Inflammatory macrophage treated with lipopolysaccharide for 1 hour (primary cell): ENCODE data around the gene TLL2.

Experiments
- DNase-seq, 2 donors: peaks; one replicate each; pipeline ENCODE4 v3.0.0-alpha.2; 2020 to 2022

Gene TLL2

GRCh38 chr10:96389785-96390184, 123.9 kb downstream of the TLL2 start:
- no peak for DNase-seq

DNA sequence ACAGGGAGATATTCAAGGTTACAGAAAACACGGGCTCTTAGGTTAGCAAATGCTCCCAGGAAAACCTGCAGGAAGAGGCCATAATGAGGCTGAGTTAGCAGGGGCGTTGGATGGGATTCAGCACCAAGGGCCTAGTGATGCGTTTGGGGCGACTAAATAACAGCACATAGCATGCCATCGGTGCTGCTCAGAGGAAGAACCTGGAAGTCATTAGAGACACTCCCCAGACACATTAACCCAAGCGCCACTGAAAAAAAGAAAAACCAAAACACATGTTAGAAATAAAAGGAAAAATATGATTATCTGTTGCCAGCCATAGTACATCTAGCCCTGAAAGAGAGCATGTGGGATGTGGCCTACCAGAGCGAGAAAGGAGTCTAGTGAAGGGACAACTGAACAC, 126.1 kb downstream of the TLL2 start:
- no peak for DNase-seq

DNA sequence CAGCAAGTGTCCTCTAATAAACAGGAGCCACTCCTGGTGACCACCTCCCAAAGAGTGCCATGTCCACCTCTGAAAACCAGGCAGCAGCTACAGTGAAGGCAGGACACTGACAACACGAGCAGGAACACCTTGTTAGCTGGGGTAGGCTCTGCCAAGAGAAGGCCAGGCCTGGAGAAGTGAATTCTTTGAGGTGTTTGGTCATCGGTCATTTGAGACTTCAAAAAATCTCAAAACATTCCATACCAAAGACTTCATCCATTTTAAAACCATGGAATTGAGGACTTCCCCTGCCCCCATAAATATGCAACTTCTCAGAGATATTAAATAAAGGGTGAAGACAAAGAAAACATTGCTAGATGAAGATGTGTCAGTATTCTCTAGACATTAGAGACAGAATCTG, 126.6 kb downstream of the TLL2 start:
- DNase-seq = no peak

DNA sequence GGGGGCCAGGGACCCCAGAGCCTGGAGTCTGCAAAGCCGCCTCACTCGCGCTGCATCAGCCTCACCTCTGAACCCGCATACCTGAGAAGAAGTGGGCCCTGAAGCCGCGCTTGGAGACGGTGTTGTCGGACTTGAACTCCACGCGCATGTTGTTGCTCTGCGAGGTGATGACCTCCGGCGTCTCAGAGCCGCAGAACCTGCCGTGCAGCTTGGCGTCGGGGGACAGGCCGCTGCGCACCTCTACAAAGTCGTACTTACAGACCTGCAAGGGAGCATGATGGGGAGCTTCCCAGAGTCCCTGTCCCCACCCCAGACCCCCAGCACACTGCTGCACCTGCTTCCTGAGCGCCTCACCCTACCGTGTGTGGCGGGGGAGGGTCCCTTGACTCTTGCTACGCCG, 129.2 kb downstream of the TLL2 start:
- DNase-seq = no peak

DNA sequence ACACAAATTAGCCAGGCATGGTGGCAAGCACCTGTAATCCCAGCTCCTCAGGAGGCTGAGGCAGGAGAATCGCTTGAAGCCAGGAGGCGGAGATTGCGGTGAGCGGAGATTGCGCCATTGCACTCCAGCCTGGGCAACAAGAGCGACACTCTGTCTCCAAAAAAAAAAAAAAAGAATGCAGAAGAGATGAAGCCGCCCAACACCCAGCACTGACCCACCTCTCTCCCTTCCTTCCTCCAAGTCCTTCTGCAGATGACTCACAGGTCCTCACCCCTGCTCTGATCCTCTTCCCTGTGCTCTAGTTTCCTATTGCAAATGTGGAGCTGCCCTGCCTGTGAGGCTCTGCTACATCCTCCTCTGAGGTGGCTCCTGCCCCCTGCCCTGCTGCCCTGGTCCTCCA, 132.9 kb downstream of the TLL2 start:
- peak; percentile 68 to 82 for DNase-seq

- DNase-seq = no peak
These were observed 134.0 kb downstream of the TLL2 start for GRCh38 chr10:96379758-96380157.

- DNase-seq = no peak
These were observed 135.0 kb downstream of the TLL2 start for GRCh38 chr10:96378741-96379140.

GRCh38 chr10:96377816-96378294, 135.9 kb downstream of the TLL2 start:
- no peak for DNase-seq

GRCh38 chr10:96376483-96376882, 137.2 kb downstream of the TLL2 start:
- no peak for DNase-seq

DNA sequence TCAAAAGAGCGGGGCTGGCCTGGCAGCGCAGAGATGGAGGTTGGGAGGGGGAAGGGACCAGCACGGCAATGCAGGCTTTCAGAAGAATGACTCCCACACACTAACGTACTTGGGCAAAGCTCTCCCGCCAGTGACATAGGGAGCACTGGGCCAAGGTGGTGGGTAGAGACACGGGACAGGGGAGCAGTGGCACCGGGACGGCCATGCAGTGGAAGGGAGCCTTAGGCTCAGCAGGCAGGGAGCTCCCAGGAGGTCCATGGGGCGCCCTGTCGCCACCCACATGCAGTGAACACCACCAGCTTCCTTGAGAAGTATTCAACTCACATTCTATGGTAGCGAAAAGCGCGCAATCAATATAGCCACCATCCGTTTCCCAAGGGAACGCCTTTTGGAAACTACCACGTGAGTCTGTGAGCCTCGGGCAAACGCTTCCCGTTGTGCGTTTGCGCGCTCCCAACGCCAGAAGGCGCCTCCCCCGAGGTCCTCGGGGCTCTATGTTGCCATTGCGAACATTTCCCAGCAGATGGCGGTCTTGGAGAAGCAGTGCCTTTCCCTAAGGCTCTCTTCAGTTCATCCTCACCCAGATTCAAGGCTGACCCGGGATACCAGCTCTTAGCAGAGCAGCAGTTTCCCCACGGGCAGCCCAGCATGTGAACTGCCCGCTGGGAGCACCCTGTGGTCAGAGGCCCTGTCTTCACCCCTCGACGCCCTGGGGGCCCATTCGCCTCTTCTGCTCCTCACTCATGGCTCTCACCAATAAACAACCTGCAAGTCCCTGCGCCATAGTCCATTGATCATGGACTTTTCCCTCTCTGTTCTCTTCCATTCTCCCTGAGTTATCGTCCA, 138.5 kb downstream of the TLL2 start:
- DNase-seq = peak; percentile 76 to 98

DNA sequence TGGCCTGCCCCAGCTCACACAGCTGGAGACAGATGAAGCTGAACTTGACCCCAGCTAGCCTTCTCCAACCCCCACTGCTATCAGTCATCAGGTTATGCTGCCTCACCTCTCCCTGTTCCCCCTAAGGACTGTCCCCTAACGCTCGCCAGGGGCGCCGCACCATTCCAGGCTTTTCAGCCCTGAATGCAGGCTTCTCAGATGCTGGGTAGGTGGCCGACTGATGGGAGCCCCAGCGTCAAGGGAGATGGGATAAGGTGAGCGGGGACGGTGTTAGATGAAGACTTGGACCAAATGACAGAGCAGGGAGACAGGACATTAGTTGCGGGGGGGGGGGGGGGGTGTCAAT, 139.1 kb downstream of the TLL2 start:
- DNase-seq = no peak

- no peak for DNase-seq
These were observed 139.7 kb downstream of the TLL2 start for GRCh38 chr10:96374004-96374403.

GRCh38 chr10:96371356-96371755, 142.4 kb downstream of the TLL2 start:
- no peak for DNase-seq

DNA sequence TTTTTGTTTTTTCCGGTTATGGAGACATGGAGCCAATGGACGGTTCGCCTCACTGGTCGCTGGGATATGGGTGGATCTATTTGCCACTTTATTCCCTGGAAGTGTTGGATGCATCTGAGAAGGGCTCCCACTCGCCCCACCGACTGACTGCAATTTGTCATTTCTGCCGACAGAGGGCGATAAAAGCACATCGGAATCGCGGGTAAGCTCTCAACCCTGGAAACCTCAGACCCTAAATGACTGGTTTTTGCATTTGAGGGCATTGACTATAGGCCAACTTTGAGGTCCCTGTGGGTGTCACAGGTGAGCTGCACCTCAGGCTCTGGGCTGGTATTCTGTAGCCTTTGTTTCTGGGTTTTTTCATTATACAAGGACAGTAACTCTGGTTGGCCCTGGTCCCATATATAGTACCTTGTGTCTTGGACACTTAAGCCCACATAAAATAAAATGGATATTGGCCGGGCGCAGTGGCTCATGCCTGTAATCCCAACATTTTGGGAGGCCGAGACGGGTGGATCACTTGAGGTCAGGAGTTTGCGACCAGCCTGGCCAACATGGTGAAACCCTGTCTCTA, 143.1 kb downstream of the TLL2 start:
- DNase-seq = peak; percentile 17 to 82

- no peak for DNase-seq
These were observed 143.7 kb downstream of the TLL2 start for GRCh38 chr10:96369890-96370583.

- DNase-seq = no peak
These were observed 144.8 kb downstream of the TLL2 start for GRCh38 chr10:96368971-96369370.

- DNase-seq = no peak
These were observed 146.3 kb downstream of the TLL2 start for GRCh38 chr10:96367470-96367869.

DNA sequence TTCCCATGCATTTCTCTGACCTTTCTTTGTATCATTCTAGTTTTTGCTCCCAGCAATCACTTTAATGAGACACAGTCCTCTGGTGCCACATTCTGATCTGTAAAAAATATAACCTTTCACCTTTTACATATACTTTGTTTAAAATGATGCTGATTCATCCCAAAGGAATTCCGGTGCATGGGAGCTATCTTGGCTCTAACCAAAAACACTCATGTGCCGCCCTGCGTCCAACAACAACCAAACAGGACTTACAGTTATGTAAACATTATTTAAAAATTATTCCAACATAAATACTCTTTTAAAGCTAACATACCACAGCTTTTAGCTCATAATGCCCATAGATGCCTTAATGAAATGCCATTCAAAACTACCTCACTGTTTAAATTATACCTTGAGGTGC, 147.2 kb downstream of the TLL2 start:
- DNase-seq = no peak

GRCh38 chr10:96365571-96365970, 148.2 kb downstream of the TLL2 start:
- DNase-seq = no peak

DNA sequence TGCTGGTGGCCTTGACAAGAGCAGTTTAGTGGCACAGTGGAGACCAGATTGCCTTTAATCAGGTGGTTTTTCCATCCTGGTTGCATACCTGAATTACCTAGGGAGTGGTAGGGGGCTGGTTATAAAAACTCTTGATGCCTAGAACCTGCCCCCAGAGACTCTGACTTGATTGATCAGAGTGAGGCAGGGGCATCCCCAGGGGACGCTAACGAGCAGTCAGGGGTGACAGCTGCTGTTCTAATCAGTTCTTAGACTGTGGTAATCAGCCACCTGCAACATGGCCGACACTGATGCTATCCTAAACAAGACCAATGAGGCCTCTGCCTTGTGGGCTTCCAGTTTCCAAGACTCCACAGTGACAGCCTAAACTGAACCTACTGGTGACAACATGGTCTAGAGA, 153.0 kb downstream of the TLL2 start:
- DNase-seq = no peak

DNA sequence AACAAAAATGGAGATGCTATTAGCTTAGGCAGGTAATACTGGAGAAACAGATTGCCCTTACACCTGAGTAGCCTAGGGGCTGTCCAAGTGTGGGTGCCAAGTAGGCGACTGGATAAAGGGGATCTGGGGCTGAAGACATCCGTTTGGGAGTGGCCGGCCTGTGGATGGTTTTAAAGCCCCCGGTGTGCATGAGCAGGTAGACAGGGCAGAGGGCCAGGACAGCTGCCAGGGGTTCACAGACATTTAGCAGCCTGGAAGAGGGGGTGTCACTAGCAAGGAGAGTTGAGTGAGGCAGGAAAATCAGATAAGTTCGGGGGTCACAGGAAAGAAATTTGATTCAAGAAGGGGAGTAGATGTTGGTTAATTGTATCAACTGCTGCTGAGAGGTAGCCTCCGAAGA, 153.4 kb downstream of the TLL2 start:
- DNase-seq = no peak

- DNase-seq = no peak
These were observed 154.1 kb downstream of the TLL2 start for GRCh38 chr10:96359616-96360015.

GRCh38 chr10:96358851-96359540, 154.7 kb downstream of the TLL2 start, which contains the start of gene OPALIN:
OPALIN (minus strand) TSS chr10:96359002; CDS start chr10:96358896, 106 bp downstream.
- no peak for DNase-seq
